A673 (cell line): Measurements from ENCODE around the gene HES5.

Experiments used
- EZH2 ChIP-seq: fragments of 200-600 bp; sonication (generic); IDR thresholded peaks from 2 replicates; pipeline ENCODE4 v1.6.1; 2017; ENCODE audit warnings: borderline replicate concordance, low read depth, mild to moderate bottlenecking, mixed read lengths, antibody characterized with exemption, low read length; ENCODE audit not compliant: poor library complexity, severe bottlenecking
- TF ChIP-seq, protein P1 (sequence below): fragments of 300-800, 200-600 bp; sonication (generic); conservative IDR thresholded peaks from 2 replicates; pipeline ENCODE4 v1.5.1; 2017; ENCODE audit warnings: low read depth, mild to moderate bottlenecking, antibody characterized with exemption, low read length, moderate library complexity, mixed read lengths

- TF ChIP-seq, protein P1, sequence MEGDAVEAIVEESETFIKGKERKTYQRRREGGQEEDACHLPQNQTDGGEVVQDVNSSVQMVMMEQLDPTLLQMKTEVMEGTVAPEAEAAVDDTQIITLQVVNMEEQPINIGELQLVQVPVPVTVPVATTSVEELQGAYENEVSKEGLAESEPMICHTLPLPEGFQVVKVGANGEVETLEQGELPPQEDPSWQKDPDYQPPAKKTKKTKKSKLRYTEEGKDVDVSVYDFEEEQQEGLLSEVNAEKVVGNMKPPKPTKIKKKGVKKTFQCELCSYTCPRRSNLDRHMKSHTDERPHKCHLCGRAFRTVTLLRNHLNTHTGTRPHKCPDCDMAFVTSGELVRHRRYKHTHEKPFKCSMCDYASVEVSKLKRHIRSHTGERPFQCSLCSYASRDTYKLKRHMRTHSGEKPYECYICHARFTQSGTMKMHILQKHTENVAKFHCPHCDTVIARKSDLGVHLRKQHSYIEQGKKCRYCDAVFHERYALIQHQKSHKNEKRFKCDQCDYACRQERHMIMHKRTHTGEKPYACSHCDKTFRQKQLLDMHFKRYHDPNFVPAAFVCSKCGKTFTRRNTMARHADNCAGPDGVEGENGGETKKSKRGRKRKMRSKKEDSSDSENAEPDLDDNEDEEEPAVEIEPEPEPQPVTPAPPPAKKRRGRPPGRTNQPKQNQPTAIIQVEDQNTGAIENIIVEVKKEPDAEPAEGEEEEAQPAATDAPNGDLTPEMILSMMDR = no peak
- TF ChIP-seq EZH2 = no peak
These were observed 43.5 kb downstream of the HES5 start for GRCh38 chr1:2486558-2486957.
